AG08395 (cell line): Measurements from ENCODE around the gene CEACAM8.
"Not testable (repeated sequence)": the region's sequence is repeated elsewhere in the genome, so short reads cannot be mapped to it uniquely, and the experiment has no call there.

Experiments
- DNase-seq: peaks from one replicate; pipeline ENCODE4 v3.0.0; 2012; ENCODE audit warnings: mixed read lengths, low spot score

The CEACAM8 gene

DNA sequence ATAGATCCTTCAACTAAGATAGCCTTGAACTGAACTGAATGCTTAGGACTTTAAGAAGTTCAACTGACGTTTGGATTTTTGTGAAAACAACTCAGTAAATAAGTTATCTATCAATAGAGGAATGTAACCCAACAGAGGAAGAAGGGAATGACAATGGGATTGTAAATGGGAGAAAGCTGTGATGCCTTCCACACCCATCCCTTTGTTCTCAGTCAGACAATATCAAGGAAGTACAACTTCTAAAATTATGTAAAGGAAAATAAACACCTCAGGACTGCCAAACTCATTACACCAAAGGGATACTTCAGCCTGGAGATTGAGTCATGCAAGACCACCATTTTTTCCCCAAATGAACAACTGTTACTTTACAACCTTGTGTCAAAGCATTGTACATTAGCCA is 21.1 kb downstream of the CEACAM8 start:
- no peak for DNase-seq

DNA sequence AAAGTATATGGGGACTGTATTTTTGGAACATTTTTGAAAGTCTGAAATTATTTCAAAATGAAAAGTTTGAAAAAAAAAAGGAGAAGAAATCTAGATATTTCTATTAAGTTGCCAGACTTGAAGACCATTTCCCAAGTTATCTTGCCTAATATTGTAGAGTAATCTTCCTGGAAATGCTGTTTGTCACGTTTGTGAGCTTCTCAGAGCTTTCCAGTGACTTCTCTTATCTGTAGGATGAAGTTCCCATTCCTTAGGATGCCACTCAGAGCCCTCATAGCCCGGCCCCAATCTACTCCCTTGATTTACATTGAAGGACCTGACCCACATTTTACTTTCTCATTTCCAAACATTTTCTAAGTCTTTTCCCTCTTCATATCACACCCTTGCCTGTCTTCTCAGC is 23.6 kb downstream of the CEACAM8 start:
- no peak for DNase-seq

DNA sequence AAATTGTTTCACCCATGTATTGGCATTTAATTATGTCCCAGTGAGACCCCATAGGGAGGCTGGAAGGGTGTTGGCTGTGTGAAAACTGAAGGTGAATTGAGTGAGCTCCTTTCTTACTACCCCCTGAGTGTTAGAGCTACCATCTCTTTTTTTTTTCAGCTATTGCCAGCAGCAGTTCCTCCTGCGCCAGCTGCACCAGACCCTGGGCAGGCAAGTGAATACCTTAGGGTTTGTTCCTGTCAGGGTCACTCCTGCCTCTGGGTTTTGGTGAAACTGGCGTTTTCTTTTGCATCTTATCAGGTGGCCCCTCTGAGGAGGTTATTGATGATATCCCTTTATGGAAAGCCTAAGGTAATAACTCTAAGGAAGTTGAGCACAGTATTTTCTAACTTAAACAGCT is 25.5 kb downstream of the CEACAM8 start:
- no peak for DNase-seq

DNA sequence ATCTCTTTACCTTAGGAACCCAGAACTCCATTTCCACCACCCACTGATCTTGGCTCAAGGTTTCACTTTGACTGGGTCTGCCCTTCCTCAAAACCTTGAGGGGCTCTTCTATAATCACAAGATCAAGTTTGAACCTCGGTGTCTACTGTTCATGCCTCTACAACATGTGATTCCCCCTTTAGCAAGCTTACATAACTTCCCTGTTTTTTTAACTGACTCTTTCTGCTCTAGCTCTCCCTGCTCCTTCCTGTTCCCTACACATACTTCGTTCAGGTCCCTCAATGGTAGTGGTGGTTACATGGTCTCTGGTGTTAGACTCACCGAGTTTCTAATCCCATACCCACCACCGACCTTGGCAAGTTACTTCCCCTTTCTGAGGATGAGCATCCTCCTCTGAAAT is 26.7 kb downstream of the CEACAM8 start:
- DNase-seq = no peak

DNA sequence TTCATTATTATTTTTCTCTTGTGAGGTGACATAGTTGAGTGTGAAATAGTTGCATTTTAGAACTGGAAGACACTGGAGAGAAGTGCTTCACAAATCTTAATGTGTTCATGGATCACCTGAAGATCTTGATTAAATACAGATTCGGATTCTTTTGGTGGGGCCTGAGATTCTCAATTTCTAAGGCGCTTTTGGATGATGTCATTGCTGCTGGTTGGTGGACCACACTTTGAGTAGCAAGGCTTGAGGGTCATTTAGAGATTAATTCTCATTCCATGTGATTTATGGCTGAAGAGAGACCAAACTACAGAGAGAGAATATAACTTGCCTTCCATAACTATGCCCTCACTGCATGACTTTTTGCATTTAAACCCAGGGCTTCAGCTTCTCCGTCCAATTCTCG is 27.2 kb downstream of the CEACAM8 start:
- DNase-seq = no peak

DNA sequence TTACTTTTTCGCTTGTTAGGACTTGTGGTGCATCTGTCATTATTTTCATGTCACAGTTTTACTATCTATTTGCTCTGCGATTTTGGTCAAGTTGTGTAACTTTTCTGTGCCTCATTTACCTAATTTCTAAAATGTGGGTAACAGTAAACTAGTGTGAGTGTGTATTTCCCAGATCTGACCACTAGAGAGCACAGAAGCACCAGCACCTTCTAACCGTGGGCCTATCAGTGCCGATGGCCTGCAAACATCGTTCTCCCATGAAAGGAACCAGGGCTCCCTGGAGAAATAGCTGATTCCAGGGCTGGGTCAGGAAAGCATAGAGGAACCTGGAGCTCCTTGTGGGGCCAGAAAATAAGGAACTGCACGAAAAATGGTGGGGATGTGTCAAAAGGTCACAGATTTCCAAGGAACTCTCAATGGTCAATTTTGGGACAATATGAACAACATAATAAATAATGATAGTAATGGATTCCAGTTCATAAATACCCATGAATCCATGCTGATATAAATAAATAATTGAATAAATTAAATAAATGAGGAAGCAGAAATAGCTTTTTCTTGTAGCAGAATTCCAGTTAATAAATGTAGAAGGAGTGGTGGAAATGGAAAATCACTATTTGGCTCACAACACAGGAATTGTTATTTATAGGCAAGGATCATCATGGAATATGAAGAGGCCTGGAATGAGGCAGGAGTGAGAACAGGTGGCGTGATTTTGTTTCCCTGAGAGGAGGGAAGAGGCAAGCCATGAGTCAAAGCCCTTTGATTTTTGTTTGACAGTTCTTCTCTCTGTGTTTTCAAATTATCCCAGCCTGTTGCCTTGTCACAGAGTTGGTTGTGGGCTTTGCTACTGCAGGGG is 31.1 kb downstream of the CEACAM8 start:
- DNase-seq = peak; percentile 78

DNA sequence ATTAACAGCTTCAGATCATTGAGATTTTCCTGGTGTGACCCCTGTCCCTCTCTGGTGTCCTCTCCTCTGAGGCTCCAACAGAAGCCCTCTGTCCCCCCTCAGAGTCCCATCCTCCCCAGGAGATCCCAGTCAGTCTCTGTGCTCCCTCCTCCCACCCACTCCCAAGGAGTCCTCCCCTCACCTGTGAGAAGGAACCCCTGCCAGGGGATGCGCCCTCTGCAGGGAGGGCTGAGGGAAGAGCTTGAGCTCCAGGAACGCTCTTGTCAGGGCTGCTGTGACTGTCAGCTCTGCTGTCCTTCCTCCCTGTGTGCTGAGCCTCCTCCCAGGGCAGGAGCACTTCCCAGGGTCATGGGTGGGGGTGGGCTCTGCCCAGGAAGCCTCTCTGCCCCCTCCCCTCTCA is 33.2 kb downstream of the CEACAM8 start:
- DNase-seq = no peak

DNA sequence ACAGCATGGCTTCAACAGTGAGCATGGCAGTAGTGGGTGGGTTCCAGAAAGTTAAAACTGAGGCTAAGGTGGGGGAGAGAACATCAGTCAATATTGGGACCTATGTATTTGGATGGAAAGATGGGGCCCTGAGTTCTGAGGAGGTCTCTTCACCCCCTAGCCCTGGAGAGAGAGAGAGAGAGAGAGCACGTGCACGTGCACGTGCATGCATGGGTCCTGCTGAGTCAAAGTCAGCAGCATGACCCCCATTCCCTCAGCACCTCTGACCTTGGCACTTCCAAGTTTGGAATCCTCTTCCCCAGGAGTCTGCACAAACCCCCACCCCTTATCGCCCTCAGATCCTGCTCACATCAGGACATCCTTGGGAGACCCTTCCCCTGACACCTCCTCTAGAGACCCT is 34.0 kb downstream of the CEACAM8 start:
- no peak for DNase-seq

DNA sequence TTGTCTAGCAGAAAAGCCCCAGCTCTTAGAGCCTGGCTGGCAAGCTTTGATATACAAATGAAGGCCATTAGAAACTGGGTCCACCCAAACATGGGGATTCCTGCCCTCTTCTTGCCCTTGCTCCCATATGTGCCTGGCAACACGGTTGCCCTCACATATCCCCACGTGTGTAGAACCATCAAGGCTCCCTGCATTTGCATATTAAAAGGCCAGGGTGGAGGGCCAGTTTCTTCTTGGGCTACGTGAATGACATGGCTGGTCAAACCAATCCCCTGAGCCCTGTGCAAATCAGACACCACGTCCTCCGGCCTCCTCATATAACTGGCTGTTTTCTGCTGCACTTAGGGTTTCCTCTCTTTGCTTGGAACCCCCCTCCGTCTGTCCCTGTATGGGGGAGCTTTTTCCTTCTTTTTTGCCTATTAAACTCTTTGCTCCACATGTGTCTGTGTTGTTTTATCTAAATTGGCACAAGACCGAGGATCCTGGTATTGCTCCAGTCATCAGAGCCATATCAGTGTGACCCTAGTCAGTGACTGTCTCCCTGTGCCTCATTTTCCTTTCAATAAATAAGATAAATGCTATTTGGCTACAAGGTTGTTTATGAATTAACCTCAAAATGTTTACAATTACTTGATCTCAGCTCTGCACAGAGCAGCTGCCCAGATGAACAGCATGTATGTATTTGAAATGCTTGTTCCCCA is 36.1 kb downstream of the CEACAM8 start:
- DNase-seq = no peak

DNA sequence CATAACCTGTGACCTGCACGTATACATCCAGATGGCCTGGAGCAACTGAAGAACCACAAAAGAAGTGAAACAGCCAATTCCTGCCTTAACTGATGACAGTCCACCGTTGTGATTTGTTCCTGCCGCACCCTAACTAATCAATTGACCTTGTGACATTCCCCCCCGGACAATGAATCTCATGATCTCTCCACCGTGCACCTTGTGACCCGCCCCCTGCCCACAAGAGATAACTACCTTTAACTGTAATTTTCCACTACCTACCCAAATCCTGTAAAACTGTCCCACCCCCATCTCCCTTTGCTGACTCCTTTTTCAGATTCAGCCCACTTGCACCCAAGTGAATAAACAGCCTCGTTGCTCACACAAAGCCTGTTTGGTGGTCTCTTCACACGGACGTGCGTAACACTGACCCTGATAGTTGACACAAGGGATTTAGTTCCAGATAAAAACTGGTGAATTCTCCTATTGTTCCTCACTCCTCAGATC is 37.3 kb downstream of the CEACAM8 start:
- DNase-seq = not testable (repeated sequence)

DNA sequence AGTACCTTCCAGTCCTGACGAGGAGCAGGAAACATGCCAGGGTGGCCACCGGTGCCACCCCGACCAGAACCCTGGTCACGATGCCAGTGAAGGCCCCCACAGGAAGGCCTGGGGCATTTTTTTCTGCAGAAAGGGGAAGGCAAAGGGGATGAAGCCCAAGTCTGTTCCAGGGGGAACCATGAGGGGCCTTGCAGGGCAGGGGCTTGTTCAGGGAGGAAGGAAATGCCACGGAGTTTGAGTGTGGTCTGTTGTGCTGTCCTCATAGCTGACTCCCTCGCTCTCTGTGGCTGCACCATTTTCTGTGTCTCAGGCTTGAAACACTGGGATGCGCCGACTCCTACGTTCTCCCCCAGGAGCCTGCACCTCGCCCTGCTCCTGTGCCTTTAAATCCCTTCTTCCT is 38.9 kb downstream of the CEACAM8 start:
- DNase-seq = no peak

DNA sequence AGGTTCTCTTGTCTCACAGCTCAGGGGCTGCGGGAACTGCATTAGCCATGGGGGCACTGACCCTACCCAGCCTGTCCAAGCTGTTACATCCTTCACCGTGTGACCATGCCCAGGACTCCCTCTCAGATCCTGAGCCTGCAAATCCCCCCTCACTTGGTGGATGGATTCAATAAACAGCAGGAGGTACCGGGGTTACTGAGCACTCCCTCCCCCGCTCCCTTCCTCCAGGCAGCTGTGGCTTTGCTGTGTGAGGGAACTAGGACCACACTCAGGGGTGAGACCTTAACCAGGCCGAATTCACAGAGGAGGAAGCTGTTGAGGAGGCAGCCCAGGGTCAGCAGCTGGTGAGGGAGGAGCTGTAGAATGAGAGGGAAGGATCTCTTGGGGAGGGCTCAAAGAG is 39.4 kb downstream of the CEACAM8 start:
- DNase-seq = no peak

DNA sequence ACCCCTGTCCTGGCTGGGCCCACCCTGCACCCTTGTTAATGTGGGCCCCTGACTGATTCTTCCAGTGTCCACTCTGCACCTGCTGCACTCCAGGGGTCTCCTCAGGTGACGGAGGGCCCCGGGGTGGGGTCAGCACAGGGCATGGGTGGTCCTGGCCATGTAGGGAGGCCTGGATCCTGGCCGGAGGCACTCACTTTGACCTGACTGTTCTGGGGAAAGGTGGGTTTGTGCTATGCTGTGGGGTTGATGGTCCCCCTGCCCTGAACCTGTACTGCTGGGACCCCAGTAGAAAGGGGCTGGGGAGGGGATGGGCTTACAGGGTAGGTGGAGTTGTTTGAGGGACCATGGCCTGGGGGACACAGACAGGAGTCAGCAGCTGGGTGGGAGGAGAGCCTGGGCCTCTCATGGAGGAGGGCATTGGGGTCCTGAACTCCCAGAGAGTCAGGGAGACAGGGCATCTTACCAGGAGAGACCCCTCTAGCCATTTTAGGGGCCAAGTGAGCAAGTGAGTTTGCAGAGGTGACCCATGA is 40.6 kb downstream of the CEACAM8 start:
- no peak for DNase-seq

DNA sequence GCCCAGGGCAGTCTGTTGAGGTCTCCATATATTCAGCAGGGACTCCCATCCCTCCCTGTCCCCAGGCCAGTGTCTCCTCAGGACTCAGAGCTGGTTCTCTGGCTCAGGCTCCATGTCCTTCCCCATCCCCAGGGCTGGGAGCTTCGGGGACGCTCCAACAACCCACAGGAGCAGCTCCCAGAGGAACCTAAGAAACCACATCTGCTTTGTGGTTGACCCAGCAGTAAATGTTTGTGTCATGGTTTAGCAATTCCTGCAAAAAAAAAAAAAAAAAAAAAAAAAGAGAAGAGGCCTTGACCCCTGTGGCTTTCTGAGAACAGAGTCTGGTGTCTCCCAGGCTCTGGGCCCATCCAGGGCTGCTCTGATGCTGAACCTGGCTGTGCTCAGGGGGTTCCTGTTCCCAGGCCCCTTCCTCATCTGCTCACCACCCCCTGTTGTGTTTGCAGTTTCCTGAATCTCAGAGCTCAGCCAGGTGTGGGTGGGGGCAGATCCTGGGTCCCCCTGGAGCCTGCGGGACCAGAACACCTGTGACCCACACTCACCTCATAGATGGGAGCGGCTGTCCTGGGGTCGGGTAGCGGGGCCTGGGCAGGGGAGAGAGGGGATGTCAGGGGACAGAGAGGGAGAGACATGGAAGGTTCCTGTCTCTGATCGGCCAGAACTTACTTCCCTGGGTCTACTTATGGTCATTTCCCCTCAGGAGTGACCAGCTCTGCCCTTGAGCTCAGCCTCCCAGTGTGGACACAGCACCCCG is 41.3 kb downstream of the CEACAM8 start:
- peak; percentile 84 for DNase-seq

DNA sequence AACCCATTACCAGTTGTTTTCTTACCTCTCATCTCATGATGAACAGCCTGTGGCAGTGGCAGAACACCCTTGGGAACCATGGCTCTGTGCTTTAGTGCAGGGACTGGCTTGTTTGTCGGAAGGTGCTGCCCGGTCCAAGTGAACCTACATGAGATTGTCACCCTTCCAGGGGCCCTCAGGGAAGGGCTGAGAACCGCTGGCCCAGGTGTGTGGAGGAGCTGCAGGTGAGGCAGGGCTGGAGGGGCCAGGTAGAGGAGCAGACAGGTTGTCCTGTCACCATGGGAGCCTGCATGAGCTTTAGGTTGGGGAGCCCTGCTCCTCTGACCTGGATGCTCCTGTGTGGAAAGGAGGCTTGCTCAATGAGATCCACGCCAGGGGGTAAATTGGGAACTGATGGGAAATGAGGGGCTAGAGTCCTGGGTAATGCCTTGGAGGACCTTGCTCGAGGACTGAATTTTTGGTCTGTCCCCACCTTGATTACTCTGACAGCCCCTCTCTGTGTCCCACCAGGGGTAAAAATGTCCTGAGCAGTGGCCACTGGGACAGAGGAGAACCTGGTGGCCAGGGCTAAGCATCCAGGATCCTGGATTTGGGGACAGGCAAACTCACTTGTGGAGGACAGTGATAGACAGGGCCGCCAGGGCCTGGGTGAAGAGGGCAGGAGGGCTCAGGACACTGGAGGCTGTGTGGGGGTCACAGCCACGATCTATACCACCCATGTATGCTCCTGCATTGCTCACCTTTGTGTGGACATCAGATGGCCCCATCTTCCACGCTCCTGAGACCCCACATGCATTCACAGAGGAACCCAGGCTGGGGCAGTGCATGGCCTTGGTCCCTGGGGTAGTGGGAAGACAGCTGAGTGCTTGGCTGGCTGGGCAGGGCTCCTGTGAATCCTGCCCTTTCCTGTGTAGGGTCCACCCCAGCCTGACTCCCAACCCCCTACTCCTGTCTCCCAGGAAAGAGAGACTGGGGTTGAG is 42.3 kb downstream of the CEACAM8 start:
- DNase-seq = no peak

DNA sequence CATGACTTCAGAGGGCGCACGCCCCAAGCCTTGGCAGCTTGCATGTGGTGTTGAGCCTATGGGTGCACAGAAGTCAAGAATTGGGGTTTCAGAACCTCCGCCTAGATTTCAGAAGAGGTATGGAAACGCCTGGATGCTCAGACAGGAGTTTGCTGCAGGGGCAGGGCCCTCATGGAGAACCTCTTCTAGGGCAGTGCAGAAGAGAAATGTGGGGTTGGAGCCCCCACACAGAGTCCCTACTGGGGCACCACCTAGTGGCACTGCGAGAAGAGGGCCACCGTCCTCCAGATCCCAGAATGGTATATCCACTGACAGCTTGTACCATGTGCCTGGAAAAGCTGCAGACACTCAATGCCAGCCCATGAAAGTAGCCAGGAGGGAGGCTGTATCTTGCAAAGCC is 44.2 kb downstream of the CEACAM8 start:
- not testable (repeated sequence) for DNase-seq

DNA sequence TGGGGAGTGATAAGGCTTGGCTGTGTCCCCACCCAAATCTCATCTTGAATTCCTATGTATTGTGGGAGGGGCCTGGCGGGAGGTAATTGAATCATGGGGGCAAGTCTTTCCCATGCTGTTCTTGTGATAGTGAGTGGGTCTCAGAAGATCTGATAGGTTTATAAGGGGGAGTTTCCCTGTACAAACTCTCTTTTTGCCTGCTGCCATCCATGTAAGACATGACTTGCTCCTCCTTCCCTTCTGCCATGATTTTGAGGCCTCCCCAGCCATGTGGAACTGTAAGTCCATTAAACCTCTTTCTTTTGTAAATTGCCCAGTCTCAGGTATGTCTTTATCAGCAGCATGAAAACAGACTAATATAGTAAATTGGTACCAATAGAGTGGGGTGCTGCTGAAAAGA is 45.7 kb downstream of the CEACAM8 start:
- not testable (repeated sequence) for DNase-seq

DNA sequence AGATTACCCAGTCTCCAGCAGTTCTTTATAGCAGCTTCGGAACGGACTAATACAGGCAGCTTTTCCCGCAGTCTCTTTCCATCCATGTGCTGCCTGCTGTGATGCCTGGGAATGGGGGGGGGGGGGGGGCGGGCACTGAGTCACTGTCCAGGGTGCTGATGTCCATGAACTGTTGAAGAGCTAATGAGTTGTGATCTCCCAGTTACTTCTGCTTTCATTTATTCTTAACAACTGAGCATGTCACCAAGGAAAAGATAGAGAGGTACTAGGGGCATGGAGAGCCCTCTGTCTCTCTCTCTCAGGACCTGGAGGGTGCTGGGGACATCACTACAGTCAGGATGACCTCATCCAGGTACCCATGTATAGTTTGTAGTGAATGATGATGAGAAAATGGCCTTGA is 46.2 kb downstream of the CEACAM8 start:
- DNase-seq = no peak

DNA sequence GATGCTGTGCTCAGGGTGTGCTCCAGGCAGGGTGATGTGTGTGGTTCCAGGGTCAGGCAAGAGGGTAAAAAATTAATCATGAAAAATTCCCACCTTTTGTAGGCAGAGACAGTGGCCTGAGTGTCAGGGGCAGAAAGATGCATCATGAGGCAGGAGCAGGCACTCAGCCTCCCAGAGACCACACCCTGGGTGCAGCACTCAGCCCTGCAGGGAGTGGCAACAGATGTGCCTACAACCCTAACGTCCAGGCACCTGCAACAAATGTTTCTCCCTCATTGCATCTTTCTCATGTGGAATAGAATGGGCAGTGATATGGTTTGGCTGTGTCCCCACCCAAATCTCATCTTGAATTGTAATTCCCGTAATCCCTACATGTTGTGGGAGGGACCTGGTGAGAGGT is 46.8 kb downstream of the CEACAM8 start:
- DNase-seq = no peak

DNA sequence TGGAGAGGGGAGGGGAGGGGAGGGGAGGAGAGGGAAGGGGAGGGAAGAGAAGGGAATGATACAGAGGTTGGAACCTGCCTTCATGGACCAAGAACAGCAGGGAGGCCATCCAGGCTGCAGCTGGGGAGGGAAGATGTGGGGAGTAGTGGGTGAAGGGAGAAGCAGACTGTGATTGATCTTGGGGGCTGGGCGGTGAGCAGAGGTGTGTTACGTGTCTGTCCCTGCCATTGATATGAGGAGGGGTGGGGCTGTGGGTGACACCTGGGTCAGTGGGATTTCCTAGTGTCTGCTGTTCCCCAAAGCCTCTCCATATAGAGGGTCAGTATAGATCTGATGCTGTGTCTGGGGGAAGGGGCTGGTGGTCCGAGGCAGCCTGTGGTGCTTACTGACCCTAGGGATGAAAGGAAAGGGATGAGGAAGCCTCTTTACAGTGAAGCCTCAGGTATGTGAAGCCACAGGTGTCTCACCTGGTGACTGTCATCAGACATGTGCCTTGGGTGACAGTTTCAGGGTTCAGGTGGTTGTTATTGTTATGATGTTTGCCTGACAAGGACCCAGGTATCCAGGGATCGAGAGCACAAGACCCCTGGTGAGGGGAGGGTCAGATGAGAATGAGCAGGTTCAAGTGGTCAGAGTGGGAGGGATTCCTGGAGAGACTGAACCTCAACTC is 47.8 kb downstream of the CEACAM8 start:
- DNase-seq = no peak

DNA sequence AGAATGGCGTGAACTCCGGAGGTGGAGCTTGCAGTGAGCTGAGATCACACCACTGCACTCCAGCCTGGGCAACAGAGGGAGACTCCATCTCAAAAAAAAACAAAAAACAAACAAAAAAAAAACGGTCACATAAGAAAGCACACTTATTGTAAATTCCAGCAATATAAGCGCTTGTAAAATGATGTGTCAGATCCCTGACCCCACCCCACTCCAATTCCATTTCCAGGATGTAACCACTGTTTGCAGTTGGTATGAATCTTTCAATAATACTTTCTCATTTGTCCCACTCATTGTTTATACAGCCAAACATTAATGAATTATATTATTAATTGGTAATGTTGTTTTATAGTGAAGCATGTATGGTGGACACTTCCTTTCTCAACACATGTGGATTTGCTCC is 50.6 kb downstream of the CEACAM8 start:
- DNase-seq = no peak
